Stimulated activated CD4-positive, alpha-beta T cell treated with anti-CD3 and anti-CD28 coated beads, Interleukin-12 subunit alpha, Interleukin-12 subunit beta, amount 100 ng/mL, for 4 hours (primary cell): ENCODE measurements around the gene CDH20.

ENCODE experiments used
- DNase-seq: peaks from one replicate; pipeline ENCODE4 v3.0.0-alpha.2; 2020

Gene CDH20

DNA sequence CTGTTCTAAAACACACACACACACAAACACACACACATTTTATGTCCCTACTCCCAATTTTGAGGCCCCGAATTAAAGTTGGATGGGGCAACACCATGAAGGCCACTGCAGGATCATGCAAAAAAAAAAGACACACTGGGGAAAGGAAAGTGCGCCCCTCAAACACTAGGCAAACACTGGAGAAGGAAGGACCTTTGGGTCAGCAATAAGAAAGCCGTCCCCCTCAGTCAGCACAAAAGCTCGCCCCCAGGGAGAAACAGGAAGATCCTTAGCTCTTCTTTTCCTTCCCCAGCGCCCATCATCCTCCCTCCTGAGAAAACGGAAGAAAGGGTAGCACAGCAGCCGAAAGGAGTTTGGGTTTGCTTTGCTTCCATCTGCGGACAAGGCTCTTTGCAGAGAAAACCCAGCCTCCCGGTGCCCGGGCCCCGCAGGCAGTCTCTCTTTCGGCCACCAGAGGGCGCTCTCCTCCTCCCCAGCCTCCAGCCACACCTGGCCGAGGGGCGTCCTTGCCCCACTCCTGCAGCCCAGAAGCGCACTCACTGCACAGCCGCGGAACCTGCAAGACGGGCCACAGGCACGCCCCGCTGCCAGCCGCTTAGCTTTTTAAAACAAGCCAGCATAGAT, 248.5 kb downstream of the CDH20 start:
- DNase-seq, result peak; percentile 68

GRCh38 chr18:61582202-61582710, 249.0 kb downstream of the CDH20 start:
- no peak for DNase-seq

- no peak for DNase-seq
Measured at GRCh38 chr18:61583548-61583947, 250.3 kb downstream of the CDH20 start.

DNA sequence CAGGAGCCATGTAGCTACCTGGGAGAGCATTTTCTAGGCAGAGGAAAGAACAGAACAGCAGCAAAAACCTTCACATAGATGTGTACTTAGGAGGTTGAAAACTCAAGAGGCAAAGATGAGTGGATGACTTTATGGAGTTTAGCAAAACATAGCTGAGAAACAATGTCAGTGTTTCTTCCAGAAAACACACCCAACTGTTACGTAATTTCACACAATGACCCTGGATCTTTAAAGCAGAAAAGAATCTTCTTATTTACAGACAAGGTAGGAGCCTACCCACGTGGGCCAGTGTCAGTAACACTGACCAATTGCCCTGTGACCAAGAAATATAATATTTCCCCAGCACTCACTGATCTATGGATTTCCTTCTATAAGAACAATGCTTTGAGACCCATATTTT, 254.6 kb downstream of the CDH20 start:
- no peak for DNase-seq

GRCh38 chr18:61589053-61589723, 256.0 kb downstream of the CDH20 start:
- DNase-seq, result no peak

GRCh38 chr18:61589724-61590065, 256.5 kb downstream of the CDH20 start:
- DNase-seq, result no peak

DNA sequence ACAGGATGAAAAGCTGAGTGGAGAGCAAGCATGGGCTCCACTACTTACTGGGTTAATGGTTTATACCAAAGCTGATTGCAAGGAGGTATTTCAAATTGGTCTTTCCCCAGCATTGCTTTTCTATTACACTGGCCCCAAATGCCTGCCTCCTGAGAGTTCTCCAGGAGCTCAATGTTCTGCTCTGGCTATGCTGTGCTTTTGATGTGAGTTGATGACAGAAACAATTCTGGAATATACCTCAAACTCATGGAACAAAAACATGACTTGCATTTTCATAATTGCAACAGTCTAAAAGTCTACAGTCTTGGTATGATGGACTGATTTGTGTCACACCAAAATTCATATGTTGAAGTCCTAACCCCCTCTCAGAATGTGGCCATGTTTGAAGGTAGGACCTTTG, 258.0 kb downstream of the CDH20 start:
- DNase-seq, result no peak

- no peak for DNase-seq
Measured at GRCh38 chr18:61595615-61596251, 262.5 kb downstream of the CDH20 start.

DNA sequence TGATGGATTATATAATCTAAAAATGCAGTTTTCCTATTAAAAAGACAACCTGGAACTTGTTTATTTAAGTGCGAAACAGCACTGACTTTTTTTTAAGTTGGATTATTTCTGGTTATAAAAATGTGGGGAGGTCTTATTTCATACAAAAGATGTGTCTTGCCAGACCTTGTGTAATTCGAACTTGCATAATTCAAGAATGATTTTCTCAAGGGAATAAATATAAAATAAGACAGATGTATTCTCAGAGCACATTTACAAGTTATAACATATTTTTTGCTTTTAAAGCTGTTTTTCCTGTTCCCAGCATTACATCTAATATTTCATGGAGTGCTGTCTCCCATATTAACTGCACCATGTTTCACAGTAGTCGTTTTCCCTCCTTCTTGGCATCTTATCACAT, 263.1 kb downstream of the CDH20 start:
- DNase-seq, result no peak

DNA sequence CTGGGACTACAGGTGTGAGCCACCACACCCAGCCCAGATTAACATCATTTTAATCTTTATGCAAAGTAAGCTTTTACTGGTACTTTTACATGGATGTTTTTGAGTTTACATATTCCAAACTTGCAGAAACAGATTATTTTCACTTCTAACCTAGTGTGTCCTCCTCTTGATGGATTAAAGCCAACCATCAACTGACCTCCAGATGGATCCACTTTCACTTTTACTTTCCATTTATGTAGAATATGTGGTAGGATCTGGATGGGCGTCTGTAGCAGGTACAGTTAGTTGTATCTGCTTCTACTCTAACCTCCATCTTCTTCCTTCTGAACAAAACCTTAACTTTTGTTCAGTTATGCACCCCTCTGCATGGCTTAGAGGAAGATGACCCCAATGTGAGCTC, 264.1 kb downstream of the CDH20 start:
- no peak for DNase-seq

DNA sequence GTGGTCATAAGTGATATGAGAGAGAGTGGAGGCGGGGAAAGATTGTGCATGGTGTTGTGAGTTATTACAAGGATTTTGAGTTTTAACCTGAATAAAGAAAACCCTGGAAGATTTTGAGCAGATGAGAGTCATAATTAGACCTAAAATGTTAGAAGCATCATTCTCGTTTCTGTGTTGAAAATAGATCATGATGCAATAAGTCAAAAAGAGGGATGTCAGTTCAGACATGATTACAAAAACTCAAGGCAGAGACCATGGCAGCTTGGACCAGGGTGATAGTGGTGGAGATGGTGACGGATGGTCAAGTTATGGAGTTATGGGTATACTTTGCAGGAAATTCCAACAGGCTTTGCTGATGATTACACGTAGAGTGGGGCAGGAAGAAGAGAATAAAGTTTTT, 267.2 kb downstream of the CDH20 start:
- no peak for DNase-seq

- DNase-seq, result no peak
Measured at GRCh38 chr18:61602836-61603235, 269.6 kb downstream of the CDH20 start.
